A549 (cell line): ENCODE data around the gene CIAPIN1.

ENCODE experiments used
- HOXA7 ChIP-seq: fragments of 250-450 bp; sonication (Bioruptor Pico); IDR thresholded peaks from 2 replicates; pipeline ENCODE4 v1.5.0; 2020; ENCODE audit warnings: mild to moderate bottlenecking, moderate library complexity
- KDM5A ChIP-seq: fragments of 200-600 bp; sonication (generic); IDR thresholded peaks from 2 replicates; pipeline ENCODE4 v1.6.1; 2016; ENCODE audit warnings: antibody characterized with exemption, mild to moderate bottlenecking
- POLR2A ChIP-seq: IDR thresholded peaks from 2 replicates; pipeline ENCODE4 v1.6.1; 2012; ENCODE audit warnings: mild to moderate bottlenecking, low read length
- RAD21 ChIP-seq, 2 experiments: fragments of >200 bp in 1 of 2; sonication (Bioruptor Twin) in 1 of 2; formaldehyde crosslinking in 1 of 2; IDR thresholded peaks in 1 of 2; conservative IDR thresholded peaks in 1 of 2; 2 replicates in 1 of 2; 3 replicates in 1 of 2; pipeline ENCODE4 v1.6.1; 2012 to 2018; ENCODE audit warnings: inconsistent platforms in 1 of 2
- SMC3 ChIP-seq: fragments of >200 bp; sonication (Bioruptor Twin); formaldehyde crosslinking; IDR thresholded peaks from 3 replicates; pipeline ENCODE4 v1.6.1; 2018; ENCODE audit warnings: inconsistent platforms
- TF ChIP-seq, protein P1 (sequence below): fragments of >200 bp; sonication (Bioruptor Twin); formaldehyde crosslinking; IDR thresholded peaks from 3 replicates; pipeline ENCODE4 v1.5.1; 2016
- TF ChIP-seq, protein P2 (sequence below): IDR thresholded peaks from 2 replicates; pipeline ENCODE4 v1.6.1; 2012

DNA sequence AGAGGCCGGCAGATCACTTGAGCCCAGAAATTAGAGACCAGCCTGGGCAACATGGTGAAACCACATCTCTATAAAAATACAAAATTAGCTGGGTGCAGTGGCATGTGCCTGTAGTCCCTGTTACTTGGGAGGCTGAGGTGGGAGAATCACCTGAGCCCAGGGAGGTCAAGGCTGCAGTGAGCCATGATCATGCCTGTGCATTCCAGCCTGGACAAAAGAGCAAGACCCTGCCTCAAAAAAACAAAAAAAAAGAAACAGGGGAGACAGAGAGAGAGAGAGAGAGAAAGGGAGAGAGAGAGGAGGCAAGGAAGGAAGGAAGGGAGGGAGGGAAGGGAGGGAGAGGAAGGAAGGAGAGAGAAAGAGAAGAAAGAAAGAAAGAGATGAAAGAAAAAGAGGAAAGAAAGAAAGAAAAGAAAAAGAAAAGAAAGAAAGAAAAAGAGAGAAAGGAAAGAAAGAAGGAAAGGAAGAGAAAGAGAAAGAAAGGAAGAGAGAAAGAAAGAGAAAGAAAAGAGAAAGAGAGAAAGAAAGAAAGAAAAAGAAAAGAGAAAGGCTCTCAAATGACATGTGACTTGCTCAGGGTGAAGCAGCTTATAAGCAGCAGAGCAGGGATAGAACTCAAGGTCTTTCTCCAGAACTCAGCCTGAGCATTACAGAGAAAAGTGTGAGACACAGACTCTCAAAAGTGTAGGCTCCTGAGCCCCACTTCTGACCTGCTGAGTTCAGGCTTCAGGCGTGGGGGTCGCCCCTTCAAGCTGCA lies 59.4 kb downstream of the CIAPIN1 start:
- TF ChIP-seq HOXA7 (no peak), RAD21 (conservative IDR thresholded peaks at IDR 0.05 in 1 of 2, IDR thresholded peaks at IDR 0.05 in 1 of 2) (no peak), KDM5A (no peak), POLR2A (no peak), SMC3 (no peak)
- TF ChIP-seq, protein P1, sequence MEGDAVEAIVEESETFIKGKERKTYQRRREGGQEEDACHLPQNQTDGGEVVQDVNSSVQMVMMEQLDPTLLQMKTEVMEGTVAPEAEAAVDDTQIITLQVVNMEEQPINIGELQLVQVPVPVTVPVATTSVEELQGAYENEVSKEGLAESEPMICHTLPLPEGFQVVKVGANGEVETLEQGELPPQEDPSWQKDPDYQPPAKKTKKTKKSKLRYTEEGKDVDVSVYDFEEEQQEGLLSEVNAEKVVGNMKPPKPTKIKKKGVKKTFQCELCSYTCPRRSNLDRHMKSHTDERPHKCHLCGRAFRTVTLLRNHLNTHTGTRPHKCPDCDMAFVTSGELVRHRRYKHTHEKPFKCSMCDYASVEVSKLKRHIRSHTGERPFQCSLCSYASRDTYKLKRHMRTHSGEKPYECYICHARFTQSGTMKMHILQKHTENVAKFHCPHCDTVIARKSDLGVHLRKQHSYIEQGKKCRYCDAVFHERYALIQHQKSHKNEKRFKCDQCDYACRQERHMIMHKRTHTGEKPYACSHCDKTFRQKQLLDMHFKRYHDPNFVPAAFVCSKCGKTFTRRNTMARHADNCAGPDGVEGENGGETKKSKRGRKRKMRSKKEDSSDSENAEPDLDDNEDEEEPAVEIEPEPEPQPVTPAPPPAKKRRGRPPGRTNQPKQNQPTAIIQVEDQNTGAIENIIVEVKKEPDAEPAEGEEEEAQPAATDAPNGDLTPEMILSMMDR = no peak
- TF ChIP-seq, protein P2, sequence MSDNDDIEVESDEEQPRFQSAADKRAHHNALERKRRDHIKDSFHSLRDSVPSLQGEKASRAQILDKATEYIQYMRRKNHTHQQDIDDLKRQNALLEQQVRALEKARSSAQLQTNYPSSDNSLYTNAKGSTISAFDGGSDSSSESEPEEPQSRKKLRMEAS = no peak
